GM12864 (cell line): ENCODE results near the gene MBD3L4.
"Not testable (repeated sequence)": the region's sequence is repeated elsewhere in the genome, so short reads cannot be mapped to it uniquely, and the experiment has no call there.

Experiments used
- DNase-seq: peaks from one replicate; pipeline ENCODE4 v3.0.0-alpha.2; 2011; ENCODE audit warnings: low read depth
- H3K4me3 ChIP-seq: 2 replicates; pipeline ENCODE4 v1.5.1; 2011; ENCODE audit warnings: mild to moderate bottlenecking, low read depth, low read length, control low read depth
- CTCF ChIP-seq: IDR thresholded peaks from 2 replicates; pipeline ENCODE4 v1.5.1; 2011; ENCODE audit warnings: low read depth, mild to moderate bottlenecking, moderate library complexity, low read length, control low read depth, inconsistent platforms; ENCODE audit errors: missing control alignments

Gene MBD3L4

GRCh38 chr19:7040079-7040478 is at the start of gene MBD3L4:
MBD3L4 (minus strand) TSS chr19:7040179; CDS start chr19:7040144, 35 bp downstream.
- H3K4me3 ChIP-seq, DNase-seq: not testable (repeated sequence)

- DNase-seq = no peak
- no peak overlapping the region for H3K4me3 ChIP-seq
- no peak for TF ChIP-seq CTCF
Observed at GRCh38 chr19:7088999-7089398, 49.0 kb upstream of the MBD3L4 start.

GRCh38 chr19:7083076-7083956 is 43.3 kb upstream of the MBD3L4 start:
- DNase-seq = no peak
- no peak for TF ChIP-seq CTCF
- H3K4me3 ChIP-seq = no peak overlapping the region

GRCh38 chr19:7078008-7078407 is 38.0 kb upstream of the MBD3L4 start:
- no peak overlapping the region for H3K4me3 ChIP-seq
- DNase-seq = no peak
- TF ChIP-seq CTCF = no peak

GRCh38 chr19:7076151-7076550 is 36.2 kb upstream of the MBD3L4 start:
- no peak overlapping the region for H3K4me3 ChIP-seq
- no peak for TF ChIP-seq CTCF
- no peak for DNase-seq

- no peak for DNase-seq
- H3K4me3 ChIP-seq = no peak overlapping the region
- no peak for TF ChIP-seq CTCF
Observed at GRCh38 chr19:7074705-7075282, 34.8 kb upstream of the MBD3L4 start.

- no peak overlapping the region for H3K4me3 ChIP-seq
- DNase-seq = no peak
- TF ChIP-seq CTCF = no peak
Observed at GRCh38 chr19:7072541-7072940, 32.6 kb upstream of the MBD3L4 start.
